GM18502 (cell line): Measurements from ENCODE around the gene CD247.
A peak's percentile ranks its signal among the peaks of the same experiment; 100 is the strongest.

Experiments used
- ATAC-seq: cut with Tn5 transposase; IDR thresholded peaks from one replicate; pipeline ENCODE4 v1.9.1; 2021; ENCODE audit warnings: mild to moderate bottlenecking; ENCODE audit not compliant: unreplicated experiment, poor library complexity

The CD247 gene

DNA sequence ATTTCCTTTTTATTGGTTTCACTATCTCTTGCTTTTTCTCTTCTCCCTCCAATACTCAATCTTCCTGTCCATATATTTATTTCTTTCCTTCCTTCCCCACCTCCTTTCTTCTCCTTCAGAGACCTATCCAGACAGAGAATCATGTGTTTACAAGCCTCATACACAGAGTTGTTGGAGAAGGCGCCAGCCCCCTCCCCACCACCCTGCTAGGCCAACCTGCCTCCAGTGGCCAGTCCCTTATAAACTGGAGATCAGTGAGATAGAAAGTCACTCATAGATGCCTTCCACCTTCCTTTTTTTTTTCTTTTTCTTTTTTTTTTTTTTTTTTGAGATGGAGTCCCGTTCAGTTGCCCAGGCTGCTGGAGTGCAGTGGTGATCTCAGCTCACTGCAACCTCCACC is 53.3 kb downstream of the CD247 start:
- no peak for ATAC-seq

- ATAC-seq: no peak
Observed at GRCh38 chr1:167463875-167464575, 54.3 kb downstream of the CD247 start.

DNA sequence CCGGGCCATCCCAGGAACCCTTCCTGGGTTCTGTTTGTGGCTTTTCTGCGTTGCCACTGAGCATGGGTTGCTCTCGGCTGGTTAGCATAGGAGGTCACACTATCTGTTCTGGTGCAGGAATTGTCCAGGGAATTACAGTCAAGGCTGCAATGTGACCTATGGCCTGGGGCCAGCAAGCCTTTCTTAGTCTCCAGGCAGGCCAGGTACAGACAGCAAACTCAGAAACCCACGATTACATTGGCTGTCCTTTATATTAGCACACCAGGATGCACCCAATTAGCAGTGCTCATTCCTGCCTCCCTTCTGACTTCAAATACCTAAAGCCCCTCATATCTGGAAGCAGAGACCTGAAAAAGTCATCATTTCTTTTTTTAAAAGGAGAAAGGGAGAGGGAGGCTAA is 55.2 kb downstream of the CD247 start:
- no peak for ATAC-seq

GRCh38 chr1:167462341-167462740 is 56.0 kb downstream of the CD247 start:
- ATAC-seq: no peak

DNA sequence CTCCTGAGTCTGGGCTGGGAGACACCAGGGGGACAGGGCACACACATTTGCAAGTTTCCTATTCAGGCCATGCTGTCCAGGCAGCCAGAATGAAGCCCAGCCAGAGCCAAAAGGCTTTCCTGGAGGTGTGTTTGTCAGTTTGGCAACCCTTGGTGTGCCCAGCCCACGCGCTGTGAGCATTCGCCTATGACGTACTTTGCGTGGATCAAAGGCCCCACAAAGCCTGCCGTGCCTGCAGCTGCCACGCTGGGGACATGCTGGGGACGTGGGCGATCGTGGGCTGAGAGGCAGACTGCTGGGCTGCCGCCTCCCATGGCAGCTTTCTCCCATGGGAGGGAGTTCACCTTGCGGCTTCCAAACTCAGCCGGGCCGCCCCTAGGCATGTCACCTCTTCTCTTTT is 57.5 kb downstream of the CD247 start:
- no peak for ATAC-seq

GRCh38 chr1:167457936-167458584 is 60.3 kb downstream of the CD247 start:
- ATAC-seq: no peak

GRCh38 chr1:167456926-167457325 is 61.4 kb downstream of the CD247 start:
- no peak for ATAC-seq

- no peak for ATAC-seq
Observed at GRCh38 chr1:167456524-167456923, 61.8 kb downstream of the CD247 start.

GRCh38 chr1:167455786-167456446 is 62.4 kb downstream of the CD247 start:
- ATAC-seq: peak; percentile 38

GRCh38 chr1:167454894-167455785 is 63.2 kb downstream of the CD247 start:
- ATAC-seq: peak; percentile 65

- ATAC-seq: no peak
Observed at GRCh38 chr1:167454304-167454893, 63.9 kb downstream of the CD247 start.

GRCh38 chr1:167453123-167453522 is 65.2 kb downstream of the CD247 start:
- no peak for ATAC-seq

GRCh38 chr1:167452483-167452882 is 65.8 kb downstream of the CD247 start:
- ATAC-seq: no peak

GRCh38 chr1:167450843-167451242 is 67.5 kb downstream of the CD247 start:
- ATAC-seq: no peak

DNA sequence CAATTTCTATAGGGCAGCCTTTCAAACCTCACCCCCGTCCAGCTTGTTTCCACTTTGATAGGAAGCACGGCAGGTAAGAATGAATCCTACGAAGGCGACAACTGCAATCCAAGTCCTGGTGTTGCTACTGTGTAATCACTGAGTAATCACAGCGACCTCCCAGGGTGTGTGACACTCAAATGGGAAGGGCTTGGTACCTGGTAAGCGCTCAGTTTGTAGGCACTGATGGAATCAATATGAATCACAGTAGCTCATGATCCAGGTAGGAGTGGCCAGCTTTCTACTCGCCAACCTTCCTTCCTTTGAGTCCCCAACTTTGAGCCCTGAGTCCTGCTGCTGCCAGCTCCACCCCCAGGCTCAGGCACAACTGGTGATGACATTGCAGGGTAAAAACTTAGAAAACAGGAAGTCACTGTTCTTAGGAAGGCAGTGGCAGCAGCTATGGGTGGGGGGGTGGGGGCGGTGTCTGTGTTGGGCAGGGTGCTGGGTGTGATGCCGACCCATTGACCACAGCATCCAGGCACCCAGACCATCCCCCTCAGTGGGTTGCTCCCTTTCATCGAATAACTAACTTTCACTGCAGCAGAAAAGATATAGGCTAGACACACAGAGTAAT is 70.7 kb downstream of the CD247 start:
- ATAC-seq: peak; percentile 89

DNA sequence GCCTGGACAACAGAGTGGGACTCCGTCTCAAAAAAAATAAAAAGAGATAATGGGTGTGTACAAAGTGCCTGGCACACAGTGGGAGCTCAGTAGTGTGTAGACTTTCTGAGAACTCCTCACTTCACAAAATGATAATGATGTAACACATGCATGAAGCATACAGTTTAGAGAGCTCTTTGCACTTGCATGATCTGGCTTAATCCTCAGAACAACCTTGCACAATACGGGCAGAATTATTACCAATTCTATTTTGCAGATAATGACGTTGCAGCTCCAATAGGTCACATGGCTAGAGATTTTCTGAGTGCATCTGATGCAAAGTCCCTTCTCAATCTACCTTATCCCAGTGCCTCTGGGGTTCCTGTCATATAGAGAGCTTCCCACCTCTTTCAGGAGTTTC is 71.4 kb downstream of the CD247 start:
- ATAC-seq: no peak

DNA sequence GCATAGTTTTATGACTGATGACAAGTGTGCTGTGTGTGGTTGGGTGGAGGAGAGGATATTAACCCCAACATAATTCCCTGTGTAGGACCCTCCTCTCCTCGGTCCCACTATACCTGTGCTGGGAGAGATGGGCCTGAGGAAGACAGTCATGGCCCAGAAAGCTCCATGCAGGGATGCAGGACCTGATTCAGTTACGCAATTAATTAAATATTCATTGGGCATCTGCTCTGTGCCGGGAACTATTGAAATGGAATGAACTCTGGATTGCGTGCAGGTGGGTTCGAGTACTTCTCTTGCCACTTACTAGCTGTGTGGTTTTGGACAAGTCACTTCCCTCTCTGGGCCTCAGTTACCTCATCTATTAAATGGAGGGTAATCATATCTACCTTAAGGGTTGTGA is 74.6 kb downstream of the CD247 start:
- ATAC-seq: no peak

GRCh38 chr1:167442854-167443565 is 75.3 kb downstream of the CD247 start:
- ATAC-seq: no peak

DNA sequence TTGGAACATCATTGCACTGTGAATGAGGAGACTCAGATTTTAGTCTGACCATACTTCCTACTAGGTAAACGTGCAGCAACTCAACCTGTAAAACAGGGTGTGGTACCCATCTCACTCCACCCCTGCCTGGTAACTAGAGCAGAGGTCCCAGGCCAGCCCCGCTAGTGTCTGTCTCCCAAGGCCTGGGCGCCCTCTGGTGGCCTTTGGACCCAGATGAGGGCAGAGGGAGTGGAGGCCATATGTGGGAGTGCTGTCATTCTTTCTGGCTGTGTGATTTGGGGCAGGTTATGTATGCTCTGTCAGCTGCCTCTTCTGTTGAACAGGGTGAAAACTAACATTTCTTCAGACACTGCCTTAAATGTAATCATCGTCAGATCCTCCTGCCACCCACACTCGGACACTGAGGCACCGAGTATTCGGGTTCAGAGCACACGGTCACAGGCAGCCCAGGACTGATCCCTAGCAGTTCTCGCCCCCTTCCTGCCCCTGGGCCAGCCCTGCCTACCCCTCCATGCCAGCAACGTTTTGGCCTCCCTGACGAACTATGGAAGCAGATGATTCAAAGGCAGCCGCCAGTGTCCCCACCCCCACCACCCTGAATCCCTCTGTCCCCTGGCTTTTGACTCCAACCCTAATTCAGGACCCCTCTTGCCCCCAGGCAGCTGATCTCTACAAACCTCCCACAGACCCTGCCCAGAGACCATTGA is 76.0 kb downstream of the CD247 start:
- ATAC-seq: peak; percentile 92
